Activated CD4-positive, alpha-beta T cell treated with anti-CD3 and anti-CD28 coated beads, Interleukin-2, amount 10 ng/mL, durations not matched to agents 7 days and 5 days (primary cell): Measurements from ENCODE around the gene DNAH8. TPM values are rescaled to one million over a fixed set of nuclear protein-coding genes. Genes with fewer than 3 reads are reported as not detected.

Source experiments
- CTCF ChIA-PET: fragments of 350-600 bp; sonication (Branson Sonifier 250); formaldehyde crosslinking; loops from one replicate; lab custom pipeline; 2021; ENCODE audit warnings: antibody characterized with exemption; lab: Charles Lee
- POLR2A ChIA-PET: fragments of 350-600 bp; sonication (Branson Sonifier 250); formaldehyde crosslinking; loops from one replicate; lab custom pipeline; 2021; ENCODE audit warnings: antibody characterized with exemption; lab: Charles Lee
- DNase-seq: peaks from one replicate; pipeline ENCODE4 v3.0.0-alpha.2; 2020
- H3K27ac Mint-ChIP-seq: one replicate; pipeline ENCODE4 v1.8.0; 2021; ENCODE audit warnings: mild to moderate bottlenecking, moderate library complexity, mixed read lengths
- H3K27me3 Mint-ChIP-seq: one replicate; pipeline ENCODE4 v1.8.0; 2021; ENCODE audit warnings: mixed read lengths
- H3K36me3 Mint-ChIP-seq: one replicate; pipeline ENCODE4 v1.8.0; 2021; ENCODE audit warnings: low read depth, mixed read lengths
- H3K4me1 Mint-ChIP-seq: one replicate; pipeline ENCODE4 v1.8.0; 2021; ENCODE audit warnings: mixed read lengths
- H3K4me3 Mint-ChIP-seq: one replicate; pipeline ENCODE4 v1.8.0; 2021; ENCODE audit warnings: mild to moderate bottlenecking, moderate library complexity, mixed read lengths
- H3K9me3 Mint-ChIP-seq: one replicate; pipeline ENCODE4 v1.8.0; 2021; ENCODE audit warnings: mixed read lengths
- total RNA-seq, 2 experiments: library from RNA; stranded (reverse); gene quantifications; one replicate each; pipeline ENCODE4 v1.2.3, GENCODE V29; 2021

DNAH8 gene
- total RNA-seq, 2 experiments from 2014 or later = 0.07 to 0.10 TPM

DNA sequence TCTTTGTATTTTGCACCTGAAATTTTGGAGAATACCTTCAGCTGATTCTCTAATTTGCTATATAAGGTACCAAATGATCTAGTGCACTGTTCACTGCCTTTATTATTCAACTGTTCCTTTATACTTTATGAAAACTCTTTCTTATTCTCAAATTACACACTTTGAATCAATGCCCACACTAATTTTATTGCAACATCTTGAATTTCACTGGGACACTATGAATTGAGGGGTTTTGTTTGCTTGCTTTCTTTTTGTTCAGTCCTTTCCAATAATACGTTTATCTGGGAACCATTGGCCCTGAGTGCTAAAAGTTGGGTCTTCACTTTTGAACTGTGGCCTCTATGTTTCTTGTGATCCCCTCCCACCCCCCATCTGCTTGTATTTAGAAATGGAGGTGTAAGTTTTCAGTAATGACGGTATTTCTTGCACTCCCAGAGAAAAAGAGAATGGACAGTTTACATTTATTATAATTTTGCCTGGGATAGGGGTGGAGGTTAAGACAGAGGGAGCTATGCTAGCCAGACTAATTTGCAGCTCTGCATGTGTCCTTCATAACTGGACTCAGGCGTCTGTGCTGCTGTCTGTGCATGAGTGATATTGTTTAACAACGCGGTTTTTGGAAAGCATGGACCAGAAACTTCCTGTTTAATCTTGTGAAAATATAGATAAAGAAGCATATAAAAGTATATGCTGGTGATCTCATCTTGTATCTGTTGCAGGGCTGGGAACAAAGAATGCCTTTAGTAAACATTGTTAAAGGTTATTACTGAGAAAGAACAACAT, 98.1 kb downstream of the DNAH8 start:
- no peak overlapping the region for H3K4me3 Mint-ChIP-seq
- peaks cover 30% of the 10 kb centered on the region for H3K27me3 Mint-ChIP-seq
- no peak for DNase-seq
- no peaks in the 10 kb centered on the region for H3K9me3 Mint-ChIP-seq
- no peak overlapping the region for H3K27ac Mint-ChIP-seq
- no peaks in the 10 kb centered on the region for H3K4me1 Mint-ChIP-seq
- H3K36me3 Mint-ChIP-seq = no peaks in the 10 kb centered on the region
- POLR2A ChIA-PET = no interaction called here
- CTCF ChIA-PET = no interaction called here

DNA sequence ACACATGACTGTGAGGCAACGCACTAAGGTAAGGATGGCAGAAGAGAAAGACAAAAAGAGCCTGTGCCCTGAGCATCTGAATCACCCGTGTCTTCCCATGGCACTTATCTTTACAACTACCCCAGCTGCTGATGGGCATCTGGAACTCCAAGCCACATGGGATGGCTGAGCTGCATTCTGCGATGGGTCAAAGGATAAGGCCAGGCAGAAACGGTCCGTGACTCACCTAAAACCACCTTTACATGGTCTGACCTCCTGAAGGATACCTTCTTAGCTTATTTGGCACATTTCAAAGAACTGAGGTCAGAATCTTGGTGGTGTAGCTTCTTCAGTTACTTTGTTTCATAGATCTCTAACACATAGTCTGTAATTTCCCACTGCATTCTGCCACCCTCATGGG, 99.7 kb downstream of the DNAH8 start:
- Mint-ChIP-seq H3K27me3 (peaks cover 32% of the 10 kb centered on the region), H3K27ac (no peak overlapping the region), H3K4me1 (no peaks in the 10 kb centered on the region), H3K36me3 (no peaks in the 10 kb centered on the region), H3K9me3 (no peaks in the 10 kb centered on the region), H3K4me3 (no peak overlapping the region)
- DNase-seq = no peak
- POLR2A ChIA-PET = no interaction called here
- CTCF ChIA-PET = no interaction called here

DNA sequence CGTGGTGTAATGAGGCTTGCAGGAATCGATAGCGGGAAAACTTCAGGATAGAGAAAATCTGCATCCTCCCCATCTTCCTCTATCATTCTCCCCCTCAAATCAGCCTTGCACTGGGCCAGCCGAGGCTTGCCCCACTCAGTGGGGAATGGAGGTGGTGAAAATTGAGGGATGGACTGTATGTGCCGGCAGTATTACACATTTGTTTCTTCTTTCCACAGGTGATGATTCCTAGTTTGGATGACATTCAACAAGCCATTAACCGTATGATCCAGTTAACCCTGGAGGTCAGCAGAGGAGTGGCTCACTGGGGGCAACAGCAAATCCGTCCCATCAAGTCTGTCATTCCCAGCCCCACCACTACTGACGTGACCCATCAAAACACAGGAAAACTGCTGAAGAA, 100.1 kb downstream of the DNAH8 start:
- no peak for DNase-seq
- Mint-ChIP-seq H3K4me3 (no peak overlapping the region), H3K4me1 (no peaks in the 10 kb centered on the region), H3K36me3 (no peaks in the 10 kb centered on the region), H3K27me3 (peaks cover 33% of the 10 kb centered on the region), H3K27ac (no peak overlapping the region), H3K9me3 (no peaks in the 10 kb centered on the region)
- CTCF ChIA-PET = no interaction called here
- POLR2A ChIA-PET = no interaction called here

DNA sequence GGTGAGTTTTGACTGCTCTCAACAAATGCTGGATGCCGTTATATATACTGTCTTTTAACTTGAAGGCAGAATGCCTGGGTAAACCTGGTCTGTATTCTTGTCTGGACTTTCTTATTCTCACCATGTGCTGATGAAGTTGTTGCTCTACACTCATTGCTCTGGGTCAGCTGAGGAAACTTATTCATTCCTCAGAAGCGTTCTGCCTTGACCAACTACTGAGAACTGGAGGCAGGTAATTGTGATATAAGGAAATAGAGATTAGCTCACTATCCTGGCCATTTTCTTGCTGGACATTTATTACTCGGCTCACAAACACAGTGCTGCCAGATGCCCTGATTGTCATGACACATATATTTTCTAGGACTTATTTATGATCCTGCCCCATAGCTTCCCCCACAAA, 103.6 kb downstream of the DNAH8 start:
- DNase-seq = no peak
- Mint-ChIP-seq H3K36me3 (no peaks in the 10 kb centered on the region), H3K4me3 (no peak overlapping the region), H3K27me3 (peaks cover 27% of the 10 kb centered on the region), H3K9me3 (no peaks in the 10 kb centered on the region), H3K4me1 (no peaks in the 10 kb centered on the region), H3K27ac (no peak overlapping the region)
- ChIA-PET POLR2A (no interaction called here), CTCF (no interaction called here)

DNA sequence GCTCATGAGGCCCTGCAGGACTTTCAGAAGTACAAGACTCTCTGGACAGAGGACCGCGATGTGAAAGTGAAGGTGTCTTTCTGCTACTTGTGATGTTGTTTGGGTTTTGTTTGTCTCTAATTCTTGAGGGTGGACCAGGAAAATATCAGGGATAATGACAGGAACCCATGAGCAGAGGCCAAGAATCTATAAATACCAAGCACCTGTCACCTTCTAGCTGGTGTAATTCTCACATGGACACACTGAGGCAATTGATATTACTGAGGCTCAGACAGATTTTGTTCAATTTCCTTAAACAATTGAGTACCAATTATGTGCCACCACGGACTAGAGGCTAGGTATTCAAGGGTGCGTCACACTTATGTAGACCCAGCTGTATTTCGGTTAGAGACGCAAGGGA, 107.9 kb downstream of the DNAH8 start:
- Mint-ChIP-seq H3K4me1 (no peaks in the 10 kb centered on the region), H3K27me3 (peaks cover 24% of the 10 kb centered on the region), H3K36me3 (no peaks in the 10 kb centered on the region), H3K27ac (no peak overlapping the region), H3K4me3 (no peak overlapping the region), H3K9me3 (no peaks in the 10 kb centered on the region)
- POLR2A ChIA-PET = no interaction called here
- DNase-seq = no peak
- CTCF ChIA-PET = interaction anchor here (0.6 kb wide), 1 partner anchor 45 kb away, joined by 3 read pairs; no protein-coding TSS in a partner anchor

DNA sequence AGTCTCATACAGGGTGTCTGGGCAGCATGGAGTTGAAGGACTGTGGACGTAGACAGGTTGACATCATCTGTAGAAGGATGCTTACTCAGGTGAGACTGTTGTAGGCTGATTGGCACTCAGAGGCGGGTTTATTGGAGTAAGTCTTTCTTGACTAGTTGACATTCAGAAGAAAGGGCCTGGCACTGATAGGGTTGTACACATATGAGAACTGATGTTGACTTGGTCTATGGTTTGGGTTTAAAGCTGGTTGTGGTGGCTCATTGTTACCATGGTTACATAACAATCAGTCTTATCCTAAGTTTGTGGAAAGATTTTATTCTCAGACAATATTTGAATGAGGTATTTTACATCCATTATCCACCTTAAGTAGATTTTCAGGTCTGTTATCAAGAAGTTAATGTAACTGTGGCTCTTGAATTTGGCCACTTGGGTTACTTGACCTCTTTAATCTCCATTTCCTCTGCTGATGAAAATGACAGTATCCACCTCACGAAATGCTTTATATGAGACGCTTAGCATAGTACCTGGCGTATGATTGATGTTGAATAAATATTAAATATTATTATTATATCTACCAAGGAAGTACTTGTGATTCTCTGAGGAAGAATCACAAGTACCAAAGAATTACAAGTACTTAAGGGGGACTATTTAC, 109.3 kb downstream of the DNAH8 start:
- Mint-ChIP-seq H3K36me3 (no peaks in the 10 kb centered on the region), H3K4me1 (no peaks in the 10 kb centered on the region)

DNA sequence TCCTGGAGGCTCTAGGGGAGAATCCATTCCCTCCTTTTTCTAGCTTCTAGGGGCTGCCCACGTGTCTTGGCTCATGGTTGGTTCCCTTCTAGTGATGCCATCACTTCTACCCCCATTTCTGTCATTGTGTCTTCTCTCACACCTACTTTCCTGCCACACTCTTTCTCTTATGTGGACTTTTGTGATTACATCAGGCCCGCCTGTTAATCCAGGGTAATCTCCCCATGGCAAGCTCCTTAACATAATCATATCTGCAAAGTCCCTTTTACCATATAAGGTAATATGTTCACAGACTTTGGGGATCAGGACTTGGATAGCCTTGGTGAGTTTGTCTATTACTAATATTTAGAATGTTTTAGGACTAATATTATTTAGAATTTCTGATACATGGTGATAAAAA, 111.9 kb downstream of the DNAH8 start:
- Mint-ChIP-seq H3K27me3 (peaks cover 23% of the 10 kb centered on the region), H3K9me3 (peaks cover 5% of the 10 kb centered on the region), H3K36me3 (no peaks in the 10 kb centered on the region), H3K4me1 (no peaks in the 10 kb centered on the region), H3K4me3 (no peak overlapping the region), H3K27ac (no peak overlapping the region)
- no peak for DNase-seq
- POLR2A ChIA-PET = no interaction called here
- CTCF ChIA-PET = no interaction called here

More for the DNA sequence above, 109.3 kb downstream of the DNAH8 start:
- ChIA-PET POLR2A (no interaction called here), CTCF (no interaction called here)
- peaks cover 21% of the 10 kb centered on the region for H3K27me3 Mint-ChIP-seq
- H3K4me3 Mint-ChIP-seq = no peak overlapping the region
- no peaks in the 10 kb centered on the region for H3K9me3 Mint-ChIP-seq
- no peak for DNase-seq
- H3K27ac Mint-ChIP-seq = no peak overlapping the region

DNA sequence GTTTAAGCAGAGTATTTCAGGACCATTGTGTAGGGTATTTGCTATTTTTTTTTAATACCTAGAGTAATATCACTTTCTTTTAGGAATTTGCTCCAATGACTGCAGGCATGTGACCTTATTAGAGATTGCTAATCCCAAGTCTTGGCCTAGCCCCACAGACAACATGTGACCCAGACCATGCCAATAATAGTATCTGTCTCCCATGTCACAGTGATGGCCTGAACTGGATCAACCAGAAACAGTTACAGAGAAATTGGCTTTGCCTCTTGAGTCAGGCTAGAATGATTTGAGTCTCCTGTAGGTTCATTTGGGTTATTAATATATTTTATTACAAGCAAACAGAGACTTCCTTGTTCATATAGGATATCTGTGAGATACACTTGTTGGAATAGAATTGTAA, 116.8 kb downstream of the DNAH8 start:
- peaks cover 5% of the 10 kb centered on the region for H3K9me3 Mint-ChIP-seq
- H3K27ac Mint-ChIP-seq = no peak overlapping the region
- ChIA-PET CTCF (no interaction called here), POLR2A (no interaction called here)
- H3K4me1 Mint-ChIP-seq = no peaks in the 10 kb centered on the region
- no peak for DNase-seq
- no peak overlapping the region for H3K4me3 Mint-ChIP-seq
- H3K27me3 Mint-ChIP-seq = peaks cover 30% of the 10 kb centered on the region
- no peaks in the 10 kb centered on the region for H3K36me3 Mint-ChIP-seq

DNA sequence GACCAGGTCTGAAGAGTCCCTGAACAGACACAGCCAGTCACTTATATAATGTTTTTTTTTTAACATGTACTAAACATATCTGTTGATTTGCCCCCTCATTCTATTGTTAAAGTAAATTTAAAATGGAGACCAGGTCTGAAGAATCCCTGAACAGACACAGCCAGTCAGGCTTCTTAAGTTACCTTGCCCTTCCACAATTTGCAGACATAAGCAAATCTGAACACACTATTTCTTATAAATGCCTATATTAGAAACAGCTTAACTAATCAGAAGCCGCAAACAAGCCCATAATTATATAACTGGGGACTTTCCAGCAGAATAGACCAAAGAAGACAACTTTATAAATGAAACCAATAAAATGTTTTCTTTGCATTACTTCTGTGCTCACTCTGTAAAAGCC, 118.2 kb downstream of the DNAH8 start:
- CTCF ChIA-PET = no interaction called here
- no peak overlapping the region for H3K4me3 Mint-ChIP-seq
- peaks cover 30% of the 10 kb centered on the region for H3K27me3 Mint-ChIP-seq
- DNase-seq = no peak
- no peaks in the 10 kb centered on the region for H3K4me1 Mint-ChIP-seq
- H3K36me3 Mint-ChIP-seq = no peaks in the 10 kb centered on the region
- no peak overlapping the region for H3K27ac Mint-ChIP-seq
- peaks cover 5% of the 10 kb centered on the region for H3K9me3 Mint-ChIP-seq
- POLR2A ChIA-PET = no interaction called here

DNA sequence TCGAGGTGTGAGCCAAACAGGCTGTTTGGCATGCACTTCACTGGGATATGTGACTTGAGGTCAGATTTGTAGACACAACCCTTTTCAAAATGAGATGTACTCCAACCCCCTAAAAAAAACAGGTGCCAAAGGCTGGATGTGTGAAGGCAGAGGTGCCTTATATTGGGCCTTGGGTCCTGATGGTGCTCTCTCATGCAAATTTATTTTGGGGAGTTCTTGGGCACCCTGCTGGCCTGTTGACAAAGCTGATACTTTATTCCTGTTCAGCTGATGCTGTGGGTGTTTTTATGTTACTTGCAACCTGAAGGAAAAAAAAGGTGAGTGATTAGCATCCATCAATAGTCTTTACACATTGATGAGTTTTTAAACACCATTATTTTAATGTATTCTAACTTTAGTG, 121.5 kb downstream of the DNAH8 start:
- no peak overlapping the region for H3K27ac Mint-ChIP-seq
- no peaks in the 10 kb centered on the region for H3K4me1 Mint-ChIP-seq
- no peak for DNase-seq
- peaks cover 17% of the 10 kb centered on the region for H3K27me3 Mint-ChIP-seq
- H3K36me3 Mint-ChIP-seq = no peaks in the 10 kb centered on the region
- H3K4me3 Mint-ChIP-seq = no peak overlapping the region
- no peaks in the 10 kb centered on the region for H3K9me3 Mint-ChIP-seq
- ChIA-PET POLR2A (no interaction called here), CTCF (no interaction called here)

DNA sequence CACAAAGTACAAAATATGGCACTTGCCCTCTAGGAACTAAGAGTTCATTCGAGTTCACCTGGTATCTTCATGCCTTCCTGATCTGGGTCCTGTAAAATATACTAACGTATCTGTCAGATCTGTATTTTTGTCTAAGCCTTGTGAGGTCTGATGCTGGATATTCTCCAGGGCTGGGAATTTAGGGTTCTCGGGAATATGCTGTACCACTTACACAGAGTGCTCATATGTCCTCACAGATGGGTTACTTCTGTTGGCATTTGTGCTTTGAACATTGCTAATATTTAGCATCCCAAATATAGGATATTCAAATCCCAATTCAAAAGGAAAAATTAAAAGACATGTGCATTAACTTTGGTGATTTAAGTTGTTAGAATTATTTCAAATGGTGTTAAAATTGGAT, 122.0 kb downstream of the DNAH8 start:
- no peak for DNase-seq
- no peak overlapping the region for H3K4me3 Mint-ChIP-seq
- H3K27me3 Mint-ChIP-seq = peaks cover 17% of the 10 kb centered on the region
- H3K9me3 Mint-ChIP-seq = no peaks in the 10 kb centered on the region
- POLR2A ChIA-PET = no interaction called here
- H3K4me1 Mint-ChIP-seq = no peaks in the 10 kb centered on the region
- no peak overlapping the region for H3K27ac Mint-ChIP-seq
- CTCF ChIA-PET = no interaction called here
- H3K36me3 Mint-ChIP-seq = no peaks in the 10 kb centered on the region

DNA sequence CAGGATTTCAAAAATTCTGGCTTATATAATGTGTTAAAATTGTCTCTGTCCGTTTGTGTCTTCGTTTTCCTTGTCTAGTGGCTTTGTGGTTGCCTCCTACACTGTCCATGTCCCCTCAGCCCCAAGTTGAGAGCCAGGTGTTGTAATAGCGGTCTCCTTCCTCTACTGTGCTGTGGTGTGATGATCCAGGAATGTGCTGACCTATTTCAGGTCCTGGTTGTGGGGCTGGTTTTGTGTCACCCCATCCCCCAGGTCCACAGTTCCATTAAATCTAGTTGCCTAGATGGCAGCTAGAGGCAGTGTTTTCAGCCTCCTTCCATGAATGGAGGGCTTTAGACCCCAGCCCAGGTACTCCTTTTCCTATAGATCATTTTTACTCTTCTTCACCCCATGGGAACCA, 128.7 kb downstream of the DNAH8 start:
- no peak overlapping the region for H3K27ac Mint-ChIP-seq
- no peaks in the 10 kb centered on the region for H3K4me1 Mint-ChIP-seq
- H3K27me3 Mint-ChIP-seq = peaks cover 4% of the 10 kb centered on the region
- DNase-seq = no peak
- H3K4me3 Mint-ChIP-seq = no peak overlapping the region
- H3K9me3 Mint-ChIP-seq = no peaks in the 10 kb centered on the region
- no peaks in the 10 kb centered on the region for H3K36me3 Mint-ChIP-seq
- POLR2A ChIA-PET = no interaction called here
- CTCF ChIA-PET = no interaction called here

DNA sequence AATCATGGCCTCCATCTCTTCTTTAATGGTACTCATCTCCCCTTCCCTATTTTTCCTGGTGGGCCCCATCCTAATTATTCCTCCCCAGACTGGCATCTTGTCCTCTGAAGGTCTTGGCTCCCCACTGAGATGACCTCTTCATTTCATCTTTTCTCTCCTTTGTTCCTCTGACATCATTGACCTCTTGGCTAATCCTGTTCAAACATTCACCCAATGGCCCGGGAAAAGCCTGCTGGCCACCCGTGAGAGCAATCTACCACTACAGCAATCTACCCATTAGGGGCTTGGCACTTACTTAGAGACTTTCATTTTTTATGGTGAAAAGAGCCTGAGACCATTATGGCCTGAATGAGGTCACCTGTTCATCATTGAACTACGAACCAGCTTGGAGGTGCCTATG, 130.8 kb downstream of the DNAH8 start:
- no peaks in the 10 kb centered on the region for H3K4me1 Mint-ChIP-seq
- peaks cover 13% of the 10 kb centered on the region for H3K27me3 Mint-ChIP-seq
- no peaks in the 10 kb centered on the region for H3K9me3 Mint-ChIP-seq
- no peak overlapping the region for H3K27ac Mint-ChIP-seq
- ChIA-PET CTCF (interaction anchor here (1.1 kb wide), 1 partner anchor 27 kb away, joined by 3 read pairs; no protein-coding TSS in a partner anchor), POLR2A (no interaction called here)
- H3K36me3 Mint-ChIP-seq = no peaks in the 10 kb centered on the region
- no peak overlapping the region for H3K4me3 Mint-ChIP-seq
- DNase-seq = no peak
